ENCODE data around the gene PHRF1.

- TF ChIP-seq TAF1 (conservative IDR thresholded peaks at IDR 0.05) = no peak
- no peak for TF ChIP-seq ATF3 (IDR thresholded peaks at IDR 0.05)
Measured at GRCh38 chr11:630871-631270, 54.6 kb downstream of the PHRF1 start.
